Activated CD8-positive, alpha-beta memory T cell treated with anti-CD3 and anti-CD28 coated beads for 36 hours (primary cell): ENCODE results near the gene FHIT. TPM values are rescaled to one million over a fixed set of nuclear protein-coding genes. Genes with fewer than 3 reads are reported as not detected.

Experiments
- CTCF ChIA-PET: fragments of 350-600 bp; sonication (Branson Sonifier 250); formaldehyde crosslinking; loops from one replicate; lab custom pipeline; 2021; ENCODE audit warnings: antibody characterized with exemption; lab: Charles Lee
- POLR2A ChIA-PET: fragments of 350-600 bp; sonication (Branson Sonifier 250); formaldehyde crosslinking; loops from one replicate; lab custom pipeline; 2021; ENCODE audit warnings: antibody characterized with exemption; lab: Charles Lee
- total RNA-seq, 2 experiments: library from RNA; stranded (reverse); gene quantifications; one replicate each; pipeline ENCODE4 v1.2.3, GENCODE V29; 2021

The FHIT gene
- total RNA-seq, 2 experiments from 2014 or later: 5.0 to 5.7 TPM

DNA sequence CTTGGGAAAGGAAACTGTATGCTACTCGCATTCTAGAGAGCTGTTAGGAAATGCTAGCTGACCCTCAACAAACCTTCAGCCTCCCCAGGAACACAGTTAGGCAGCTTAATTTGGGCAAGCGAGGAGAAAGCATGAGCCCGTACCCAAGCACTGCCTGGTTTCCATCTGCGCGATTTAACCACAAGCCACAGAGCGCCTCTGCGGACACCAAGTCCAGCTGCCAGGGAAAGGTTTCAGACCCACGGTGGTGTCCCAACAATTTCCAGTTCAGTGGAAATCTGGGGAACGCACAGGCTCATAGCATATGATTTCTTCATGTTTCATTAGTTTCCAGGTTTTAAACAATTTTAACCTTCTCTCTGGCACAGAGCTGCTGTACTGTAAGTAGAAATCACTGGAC is 617.6 kb downstream of the FHIT start:
- ChIA-PET POLR2A (no interaction called here), CTCF (no interaction called here)

DNA sequence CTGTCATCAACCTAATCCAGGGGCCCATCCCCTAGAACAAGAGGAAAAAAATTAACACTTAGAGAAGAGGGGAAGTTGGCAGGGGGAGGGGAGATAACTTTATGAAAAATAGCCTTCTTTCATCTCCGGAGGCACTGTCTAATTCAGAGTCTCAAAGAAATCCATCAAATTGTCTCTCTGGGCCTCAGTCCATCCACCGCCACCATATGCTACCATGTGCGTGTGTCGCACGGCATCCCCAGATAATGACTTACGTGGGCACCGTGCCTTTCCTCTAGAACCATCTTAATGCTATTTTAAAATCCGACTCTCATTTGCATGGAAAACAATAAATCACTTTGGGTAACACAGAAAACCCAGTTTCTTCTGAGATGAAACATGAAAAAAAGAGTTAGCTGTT is 619.7 kb downstream of the FHIT start:
- POLR2A ChIA-PET: no interaction called here
- CTCF ChIA-PET: no interaction called here

DNA sequence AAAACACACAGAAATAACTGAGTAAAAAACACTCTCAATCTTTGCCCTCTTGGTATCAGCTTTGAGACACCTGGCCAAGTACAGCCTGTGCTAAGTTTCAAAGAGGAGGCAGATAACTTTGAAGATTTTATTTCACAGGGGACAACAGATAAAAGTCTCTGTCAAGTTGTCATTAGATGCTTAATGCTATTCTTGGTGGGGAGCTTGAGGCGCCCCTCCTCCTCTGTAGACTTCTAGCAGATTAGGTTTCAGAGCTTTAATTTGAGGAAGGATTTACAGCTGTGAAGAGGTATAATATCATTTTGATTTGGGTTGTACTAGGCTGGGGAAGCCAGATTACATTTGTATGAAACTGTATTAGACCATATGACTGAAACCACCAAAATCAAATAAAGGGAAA is 620.3 kb downstream of the FHIT start:
- ChIA-PET POLR2A (no interaction called here), CTCF (no interaction called here)

DNA sequence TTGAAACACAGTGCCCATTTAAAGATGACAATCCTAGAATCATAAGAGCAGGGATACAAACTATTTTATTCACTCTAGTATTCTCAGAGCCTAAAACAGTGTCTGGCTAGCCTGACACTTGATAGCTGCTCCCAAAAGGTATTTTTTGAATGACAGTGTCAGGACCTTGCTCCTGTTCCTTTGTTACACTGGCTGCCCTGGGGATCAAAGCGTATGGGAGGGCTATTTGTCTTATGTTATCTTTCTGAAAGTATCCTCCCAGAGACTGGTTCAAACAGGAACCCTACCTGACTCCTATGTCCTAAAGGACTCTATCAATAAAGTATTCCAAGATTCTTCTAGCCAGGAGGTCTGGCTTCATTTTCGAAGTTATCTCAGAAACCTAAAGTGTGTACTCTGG is 621.4 kb downstream of the FHIT start:
- ChIA-PET POLR2A (no interaction called here), CTCF (no interaction called here)

DNA sequence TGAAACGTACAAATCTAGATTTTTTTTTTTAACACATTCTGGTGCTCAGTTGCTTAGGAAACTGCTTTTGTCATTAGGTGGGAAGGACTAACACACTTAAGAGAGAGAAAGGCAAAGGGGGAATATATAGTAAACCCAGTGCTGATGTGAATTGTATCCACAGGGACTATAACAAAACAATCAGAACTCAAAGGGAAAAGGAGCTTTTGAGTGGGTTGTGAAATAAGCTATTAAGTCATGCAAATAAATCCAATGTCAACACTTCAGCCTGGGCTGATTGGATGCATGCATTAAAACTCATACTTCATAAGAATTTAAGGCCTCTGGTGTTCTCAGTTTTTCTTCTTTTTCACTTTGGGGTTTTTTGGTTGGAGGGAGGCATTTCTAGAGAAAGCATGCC is 628.9 kb downstream of the FHIT start:
- CTCF ChIA-PET: no interaction called here

DNA sequence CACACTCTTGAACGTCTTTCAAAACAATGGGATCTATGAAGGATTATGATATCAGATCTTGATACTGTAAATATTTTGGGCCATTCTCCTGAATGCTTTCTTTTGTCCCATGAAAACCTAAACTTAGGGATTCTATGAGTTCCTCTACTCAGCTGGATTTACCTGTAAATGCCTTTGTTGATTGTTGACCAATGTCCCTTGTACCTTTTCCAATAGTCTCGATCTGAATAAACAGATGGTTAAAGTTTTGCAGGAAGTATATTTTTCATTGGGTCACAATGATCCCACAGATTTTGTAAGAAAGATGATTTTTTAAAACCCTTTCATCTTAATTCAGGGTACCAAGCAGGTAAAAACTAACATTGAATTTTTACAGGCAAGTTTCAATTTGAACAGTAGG is 634.1 kb downstream of the FHIT start:
- ChIA-PET CTCF (no interaction called here), POLR2A (no interaction called here)

More for the DNA sequence above, 628.9 kb downstream of the FHIT start:
- POLR2A ChIA-PET: no interaction called here

DNA sequence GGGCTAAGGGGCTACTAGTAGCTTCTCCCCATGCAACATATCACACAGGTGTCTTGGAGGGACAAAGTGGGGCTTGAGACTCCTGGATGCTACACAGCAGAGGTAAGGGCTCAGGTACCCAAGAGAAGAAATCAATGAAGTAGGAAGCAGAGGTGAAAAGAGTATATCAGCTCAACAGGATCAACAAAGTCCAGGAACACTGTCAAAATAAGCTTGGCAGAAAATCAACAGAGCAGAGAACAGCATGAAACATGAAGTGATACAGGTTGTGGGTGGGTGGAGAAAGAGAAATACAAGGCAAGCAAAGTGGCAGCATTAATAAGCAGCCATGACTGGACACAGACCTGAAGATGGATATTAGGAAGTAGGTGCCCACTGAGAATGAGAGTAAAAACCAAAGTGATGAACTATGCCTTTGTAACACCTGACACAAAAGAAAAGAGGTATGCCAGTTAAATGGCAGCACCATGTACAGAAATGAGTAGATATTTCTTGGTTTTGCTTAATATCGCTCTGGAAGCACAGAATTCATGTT is 637.4 kb downstream of the FHIT start:
- ChIA-PET CTCF (no interaction called here), POLR2A (no interaction called here)

DNA sequence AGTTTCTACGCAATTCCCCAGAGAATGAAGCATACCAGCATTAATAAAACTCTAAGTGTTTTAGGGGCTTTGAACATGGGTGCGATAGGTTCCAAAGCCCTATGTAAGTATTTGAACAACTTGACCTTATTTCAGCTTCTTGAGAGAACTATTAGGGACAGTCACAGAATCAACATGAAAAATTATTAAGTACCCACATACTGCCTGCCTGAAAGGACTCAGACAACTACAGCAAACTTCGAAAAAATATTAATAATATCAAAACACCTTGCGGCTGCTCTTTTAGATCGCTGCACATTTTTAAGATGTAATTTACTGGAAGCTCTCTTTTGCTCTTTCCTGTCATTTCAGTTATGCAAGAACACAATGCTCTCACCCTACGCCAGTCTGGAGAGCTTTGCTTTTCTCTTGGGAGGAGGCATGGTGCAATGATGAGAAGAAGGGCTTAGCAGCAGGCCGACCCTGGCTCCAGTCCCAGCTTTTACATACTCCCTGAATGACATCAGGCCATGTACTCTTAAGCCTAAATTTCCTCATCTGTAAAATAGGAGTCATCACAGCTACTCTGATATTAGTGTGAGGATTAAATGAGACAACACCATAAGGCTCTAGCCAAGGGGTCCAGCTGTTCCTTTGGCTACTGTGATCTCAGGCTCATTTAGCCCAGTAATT is 640.7 kb downstream of the FHIT start:
- ChIA-PET POLR2A (no interaction called here), CTCF (no interaction called here)

DNA sequence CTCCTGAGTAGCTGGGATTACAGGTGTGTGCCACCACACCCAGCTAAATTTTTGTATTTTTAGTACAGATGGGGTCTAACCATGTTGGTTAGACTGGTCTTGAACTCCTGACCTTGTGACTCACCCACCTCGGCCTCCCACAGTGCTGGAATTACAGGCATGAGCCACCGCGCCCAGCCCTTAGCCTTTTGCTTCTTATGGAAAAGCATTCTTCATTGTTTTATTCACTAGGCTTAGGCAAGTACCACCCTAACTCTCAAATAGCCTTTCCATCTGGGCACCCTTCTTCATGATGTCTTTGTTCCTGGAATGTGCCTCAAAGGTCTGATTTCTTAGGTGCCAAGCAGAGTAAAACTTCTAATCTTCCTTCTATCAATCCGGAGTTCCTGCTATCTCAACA is 641.8 kb downstream of the FHIT start:
- ChIA-PET CTCF (no interaction called here), POLR2A (no interaction called here)

DNA sequence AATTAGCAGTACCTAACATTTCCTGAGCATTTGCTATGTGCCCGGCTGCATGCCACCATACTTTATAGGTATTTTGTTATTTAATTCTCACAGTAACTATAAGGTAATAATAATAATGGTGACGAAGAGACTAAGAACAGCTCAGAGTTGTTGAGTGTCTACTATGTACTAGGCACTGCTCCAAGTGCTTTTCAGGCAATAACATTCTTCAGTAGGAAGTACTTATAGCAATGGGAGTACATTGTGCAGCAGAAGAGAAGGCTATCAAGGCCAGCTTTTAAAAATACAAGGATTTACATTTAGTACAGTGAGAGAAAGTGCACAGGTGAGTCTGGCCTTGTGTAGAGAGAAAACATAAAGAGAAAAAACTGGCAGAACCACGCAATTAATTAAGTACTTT is 647.4 kb downstream of the FHIT start:
- CTCF ChIA-PET: no interaction called here
- POLR2A ChIA-PET: no interaction called here

DNA sequence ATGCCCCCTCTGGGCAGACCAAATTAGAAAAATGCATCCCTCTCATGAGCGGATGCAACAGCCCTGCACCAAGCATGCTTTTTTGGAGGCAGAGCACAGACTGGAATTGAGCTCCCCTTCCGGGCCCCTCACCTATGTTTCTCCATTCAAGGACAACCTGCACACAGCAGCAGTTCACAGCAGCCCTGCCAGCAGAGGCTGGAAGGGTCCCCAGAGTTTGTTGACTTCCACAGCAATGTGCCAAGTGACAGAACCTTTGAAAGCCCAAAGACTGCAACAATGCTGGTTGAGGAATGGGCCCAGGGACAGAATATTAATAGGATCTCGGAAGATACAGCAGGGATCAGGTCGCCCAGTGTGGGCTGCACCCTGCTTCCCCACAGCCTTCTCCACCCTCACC is 650.4 kb downstream of the FHIT start:
- ChIA-PET CTCF (no interaction called here), POLR2A (no interaction called here)

DNA sequence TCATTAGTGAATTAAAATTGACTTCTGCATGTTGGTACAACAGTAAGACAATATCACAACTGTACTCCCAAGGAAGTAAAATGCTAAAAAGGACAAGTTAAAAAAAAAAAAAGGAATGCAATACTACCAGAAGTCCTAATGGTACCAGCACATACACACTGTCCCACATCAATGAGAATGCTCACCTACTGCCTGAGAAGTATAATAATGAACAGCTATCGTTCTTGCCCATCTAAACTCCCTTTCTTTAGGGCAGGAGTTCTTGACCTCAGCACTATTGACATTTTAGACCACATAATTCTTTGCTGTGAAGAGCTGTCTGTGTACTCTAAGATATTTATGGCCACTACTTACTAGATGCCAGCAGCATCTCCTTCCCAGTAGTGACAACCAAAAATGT is 651.7 kb downstream of the FHIT start:
- ChIA-PET CTCF (no interaction called here), POLR2A (no interaction called here)

DNA sequence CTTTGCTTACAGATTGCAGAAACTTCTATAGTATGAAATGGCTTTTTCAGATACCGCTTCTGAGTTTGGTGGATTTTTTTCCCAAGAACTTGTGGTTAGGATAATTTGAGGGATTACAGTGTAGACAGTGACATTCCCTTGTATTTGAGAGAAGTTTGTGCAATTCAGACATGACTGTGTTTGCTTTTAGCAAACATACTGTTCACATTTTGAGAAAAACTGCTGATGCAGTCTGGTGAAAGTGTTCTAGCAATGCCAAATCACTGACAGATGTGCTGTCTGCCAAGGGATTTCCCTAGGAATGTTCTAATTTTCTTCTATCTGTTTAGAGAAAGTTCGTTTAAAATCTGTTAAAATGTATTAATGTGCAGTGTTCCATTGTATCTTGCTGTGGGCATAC is 652.6 kb downstream of the FHIT start:
- ChIA-PET CTCF (no interaction called here), POLR2A (no interaction called here)

DNA sequence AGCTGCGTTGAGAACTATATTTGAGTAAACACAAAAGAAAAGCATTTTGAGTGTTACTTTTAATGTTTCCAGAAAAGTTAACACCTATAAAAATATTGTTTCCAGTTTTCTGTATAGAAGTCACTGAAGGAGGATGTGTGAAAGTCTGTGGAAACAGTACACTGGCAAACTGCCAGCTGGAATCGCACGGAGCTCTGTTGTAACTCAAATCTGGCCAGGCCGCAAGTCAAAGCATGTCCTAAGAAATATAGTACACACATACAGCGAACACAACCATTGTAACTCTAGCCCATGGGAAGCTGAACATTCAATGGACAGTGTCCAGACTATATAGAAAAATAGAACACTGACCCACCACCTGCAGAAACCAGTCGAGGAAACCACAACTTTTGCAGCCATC is 657.2 kb downstream of the FHIT start:
- ChIA-PET CTCF (no interaction called here), POLR2A (interaction anchor here (0.6 kb wide), 1 partner anchor 1133 kb away, joined by 3 read pairs; no protein-coding TSS in a partner anchor)

DNA sequence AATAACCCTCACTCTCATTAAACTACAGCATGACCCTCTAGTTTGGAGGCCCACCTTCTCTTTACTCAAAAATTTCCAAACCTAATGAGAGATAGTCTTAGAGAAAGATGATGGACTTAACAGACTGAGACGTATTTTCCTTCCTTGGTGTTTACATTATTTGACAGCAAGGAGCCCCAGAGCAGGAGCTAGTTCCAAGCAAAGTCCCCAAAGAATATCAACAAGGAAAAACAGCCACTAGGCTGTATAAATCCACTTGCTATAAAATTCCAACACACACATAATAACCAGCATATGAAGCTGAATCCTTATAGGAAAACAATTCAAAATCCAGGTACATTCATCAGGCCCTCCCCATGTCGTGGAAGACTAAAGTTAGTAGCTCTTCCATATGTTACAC is 660.0 kb downstream of the FHIT start:
- POLR2A ChIA-PET: no interaction called here
- CTCF ChIA-PET: interaction anchor here (1.2 kb wide), 1 partner anchor 13 kb away, joined by 3 read pairs; no protein-coding TSS in a partner anchor

DNA sequence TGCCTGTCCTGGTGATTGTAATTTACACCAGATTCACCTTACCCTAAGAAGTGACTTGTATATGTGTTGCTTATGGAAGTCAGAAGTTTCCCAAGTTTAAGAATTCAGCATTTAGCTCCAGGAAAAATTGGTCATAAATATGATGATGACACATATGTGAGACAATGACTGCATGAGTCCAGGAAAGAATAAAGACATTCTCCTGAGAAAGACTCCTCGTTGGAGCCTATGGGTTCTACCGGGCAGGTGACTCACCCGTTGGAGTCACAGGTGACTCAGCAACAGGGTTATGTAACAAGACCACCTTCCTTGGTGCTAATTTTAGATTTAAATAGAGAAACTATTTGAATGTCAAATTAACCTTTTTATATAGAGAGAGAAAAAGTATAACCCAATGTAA is 662.4 kb downstream of the FHIT start:
- ChIA-PET CTCF (no interaction called here), POLR2A (no interaction called here)

DNA sequence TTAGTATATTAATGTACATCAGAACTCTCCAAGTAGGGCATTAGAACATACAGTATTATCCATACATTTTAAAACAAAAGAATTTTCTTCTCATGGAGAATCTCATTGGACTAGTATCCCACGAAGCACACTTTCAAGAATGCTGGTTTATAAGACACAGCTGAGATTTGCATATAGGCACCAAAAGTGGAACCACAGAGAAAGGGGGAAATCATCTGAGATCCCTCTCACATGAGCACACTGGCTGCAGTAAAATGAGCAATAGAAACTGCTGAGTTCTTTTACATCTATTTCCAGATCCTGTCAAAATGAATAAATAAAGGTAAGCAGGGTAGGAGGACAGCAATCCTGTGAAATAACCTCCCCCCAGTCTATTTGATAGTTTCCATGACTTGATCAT is 665.3 kb downstream of the FHIT start:
- ChIA-PET POLR2A (no interaction called here), CTCF (no interaction called here)

DNA sequence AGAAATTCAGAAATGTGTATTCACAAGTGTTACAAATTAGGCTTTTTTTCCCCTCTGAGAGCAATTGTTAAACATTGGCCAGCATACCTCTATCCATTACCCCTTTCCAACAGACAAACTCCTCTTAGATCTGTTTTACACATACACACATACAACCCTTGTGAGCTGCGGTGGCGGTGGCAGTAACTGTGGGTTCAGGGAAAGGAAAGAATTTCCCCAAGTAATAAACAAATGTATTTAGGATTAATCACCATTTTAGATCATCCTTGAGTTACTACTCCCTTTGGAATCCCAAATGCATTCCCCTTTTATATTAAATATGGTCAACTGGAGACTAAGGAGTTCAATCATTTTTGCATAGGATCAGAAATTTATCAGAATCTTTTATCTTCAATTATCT is 667.0 kb downstream of the FHIT start:
- CTCF ChIA-PET: no interaction called here
- POLR2A ChIA-PET: no interaction called here

DNA sequence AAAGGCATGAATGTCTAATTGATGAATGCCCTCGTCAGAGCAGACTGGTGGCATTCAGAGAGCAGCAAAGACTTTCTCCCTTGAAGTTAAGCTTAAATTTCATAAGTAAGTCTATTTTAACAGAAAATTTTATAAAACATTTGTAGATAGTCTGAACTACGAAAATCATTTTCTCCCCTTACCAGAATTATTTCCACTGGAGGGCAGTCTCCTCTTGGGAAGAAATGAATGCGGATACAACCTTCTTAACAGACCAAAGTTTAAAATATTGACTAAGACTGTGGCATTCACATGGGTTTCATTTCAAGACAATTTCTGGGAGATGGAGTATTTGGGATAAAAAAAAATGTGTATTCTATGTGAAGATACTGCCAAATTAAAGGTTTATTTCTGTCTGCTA is 669.0 kb downstream of the FHIT start:
- ChIA-PET CTCF (interaction anchor here (0.6 kb wide), 1 partner anchor 12 kb away, joined by 5 read pairs; no protein-coding TSS in a partner anchor), POLR2A (no interaction called here)

DNA sequence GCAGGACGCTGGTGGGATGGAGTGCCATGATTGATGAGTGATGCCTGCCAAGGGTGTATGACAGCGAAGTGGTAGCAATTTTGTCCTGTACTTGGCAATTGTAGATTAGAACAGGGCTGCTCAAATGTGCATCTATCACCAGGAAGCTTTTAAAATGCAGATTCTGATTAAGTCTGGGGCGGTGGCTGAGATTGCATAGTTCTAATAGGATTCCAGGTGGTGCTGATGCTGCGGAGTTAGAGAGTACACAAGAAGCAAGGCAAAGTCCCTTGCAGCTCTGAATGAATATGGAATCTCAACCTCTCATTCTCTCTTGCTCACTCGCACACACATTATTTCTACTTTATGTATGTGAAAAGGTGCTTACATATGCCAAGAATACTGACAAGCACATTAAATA is 670.4 kb downstream of the FHIT start:
- CTCF ChIA-PET: no interaction called here
- POLR2A ChIA-PET: no interaction called here

DNA sequence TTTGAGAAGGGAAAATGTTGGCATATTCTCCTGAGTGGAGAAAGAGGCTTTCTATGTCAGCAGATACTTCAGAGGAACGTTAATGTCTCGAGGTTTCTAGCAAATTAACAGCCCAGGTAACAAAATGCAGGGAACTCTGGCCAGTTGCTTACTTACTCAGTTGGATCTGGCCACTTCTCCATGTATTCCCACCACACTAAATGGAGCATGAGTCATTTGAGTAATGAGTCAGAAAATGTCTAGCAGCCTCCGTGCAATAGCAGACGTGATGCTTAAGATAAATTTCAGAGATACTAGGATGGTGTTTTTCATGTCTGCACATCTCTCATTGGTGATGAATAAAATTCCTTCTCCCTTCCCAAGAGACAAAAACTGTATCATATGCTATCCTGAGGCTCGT is 671.5 kb downstream of the FHIT start:
- CTCF ChIA-PET: no interaction called here
- POLR2A ChIA-PET: no interaction called here

DNA sequence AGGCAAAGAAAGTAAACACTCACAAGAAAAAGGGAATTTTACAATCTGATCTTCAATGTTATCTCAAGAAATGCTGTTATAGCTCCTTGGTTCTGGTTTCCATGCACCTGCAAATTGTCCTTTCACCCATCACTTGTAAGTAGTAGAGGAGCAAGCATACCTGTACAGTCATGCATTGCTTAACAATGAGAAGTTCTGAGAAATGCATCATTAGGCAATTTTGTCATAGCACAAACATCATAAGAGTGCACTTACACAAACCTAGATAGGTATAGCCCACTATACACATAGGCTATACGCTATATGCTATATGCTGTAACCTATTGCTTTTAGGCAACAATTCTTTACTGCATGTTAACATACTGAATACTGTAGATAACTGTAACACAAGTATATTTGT is 672.3 kb downstream of the FHIT start:
- ChIA-PET CTCF (no interaction called here), POLR2A (no interaction called here)
